ENCODE data around the gene PEA15.

The PEA15 gene, protein sequence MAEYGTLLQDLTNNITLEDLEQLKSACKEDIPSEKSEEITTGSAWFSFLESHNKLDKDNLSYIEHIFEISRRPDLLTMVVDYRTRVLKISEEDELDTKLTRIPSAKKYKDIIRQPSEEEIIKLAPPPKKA

DNA sequence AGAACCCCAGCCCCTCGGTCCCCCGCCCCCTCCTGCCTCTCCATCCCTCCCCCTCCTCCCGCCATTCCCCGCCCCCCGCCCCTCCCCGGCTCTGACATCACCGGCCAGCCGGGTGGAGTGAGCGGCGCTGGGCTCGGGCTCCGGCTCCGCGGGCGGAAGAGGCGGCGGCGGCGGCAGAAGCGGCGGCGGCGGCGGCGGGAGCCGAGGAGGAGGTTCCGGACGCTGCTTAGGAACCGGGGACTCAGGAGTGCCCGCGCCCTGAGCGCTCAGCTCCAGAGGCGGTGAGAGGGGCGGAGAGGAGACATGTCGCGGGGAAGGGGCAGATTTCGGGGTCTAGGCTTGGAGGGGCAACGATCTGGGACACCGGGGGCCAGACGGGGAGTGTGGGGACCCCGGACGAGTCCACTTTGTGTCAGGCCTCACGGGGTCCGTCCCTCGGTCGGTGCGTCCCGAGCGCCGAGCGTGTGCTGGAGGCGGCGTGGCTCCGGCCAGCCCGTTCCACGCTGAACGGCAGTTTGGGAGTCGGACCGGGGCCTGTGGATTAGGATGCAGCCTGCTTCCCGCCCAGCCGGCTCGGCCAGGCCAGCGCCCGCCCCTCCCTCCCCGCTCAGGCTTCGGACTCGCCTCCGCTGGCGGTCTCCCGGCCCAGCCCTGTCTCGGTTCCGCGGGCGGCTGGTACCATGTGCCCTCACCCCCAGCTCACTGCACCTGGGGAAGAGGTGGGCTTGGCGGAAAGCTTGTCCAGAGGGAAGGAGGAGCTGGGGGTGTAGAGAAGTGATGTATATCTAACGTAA lies at the start of gene PEA15:
PEA15 (plus strand) TSS at position 143 of the 794 bp plus-strand sequence. CDS start 6,161 bp downstream, outside the sequence.
- peak; percentile 73 for DNase-seq (ENCODE audit: low read depth)

DNA sequence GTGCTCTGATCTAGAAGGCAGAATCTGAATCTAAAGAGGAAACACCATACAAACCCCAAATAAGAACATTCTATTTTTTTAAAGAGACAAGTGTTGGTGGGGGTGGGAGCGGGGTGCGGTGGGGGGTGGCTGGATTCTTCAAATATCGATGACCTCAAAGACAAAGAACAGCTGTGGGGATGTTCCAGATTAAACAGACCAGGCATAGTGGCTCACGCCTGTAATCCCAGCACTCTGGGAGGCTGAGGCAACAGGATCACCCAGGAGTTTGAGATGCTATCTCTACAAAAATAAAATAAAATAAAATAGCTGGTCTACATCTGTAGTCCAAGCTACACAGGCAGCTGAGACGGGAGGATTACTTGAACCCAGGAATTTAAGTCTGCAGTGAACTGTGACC lies 48.8 kb upstream of the PEA15 start:
- DNase-seq (ENCODE audit: low read depth): no peak

DNA sequence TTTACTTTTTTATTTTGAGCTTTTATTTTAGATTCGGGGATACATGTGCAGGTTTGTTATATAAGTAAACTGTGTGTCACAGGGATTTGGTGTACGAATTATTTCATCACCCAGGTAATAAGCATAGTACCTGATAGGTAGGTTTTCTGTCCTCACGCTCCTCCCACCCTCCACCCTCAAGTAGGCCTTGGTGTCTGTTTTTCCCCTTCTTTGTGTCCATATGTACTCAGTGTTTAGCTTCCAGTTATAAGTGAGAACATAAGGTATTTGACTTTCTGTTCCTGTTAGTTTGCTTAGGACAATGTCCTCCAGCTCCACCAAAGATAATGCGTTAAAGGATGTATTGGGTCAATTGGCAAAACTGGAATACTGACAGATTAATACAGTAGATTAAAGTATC lies 48.0 kb upstream of the PEA15 start:
- DNase-seq (ENCODE audit: low read depth): no peak

DNA sequence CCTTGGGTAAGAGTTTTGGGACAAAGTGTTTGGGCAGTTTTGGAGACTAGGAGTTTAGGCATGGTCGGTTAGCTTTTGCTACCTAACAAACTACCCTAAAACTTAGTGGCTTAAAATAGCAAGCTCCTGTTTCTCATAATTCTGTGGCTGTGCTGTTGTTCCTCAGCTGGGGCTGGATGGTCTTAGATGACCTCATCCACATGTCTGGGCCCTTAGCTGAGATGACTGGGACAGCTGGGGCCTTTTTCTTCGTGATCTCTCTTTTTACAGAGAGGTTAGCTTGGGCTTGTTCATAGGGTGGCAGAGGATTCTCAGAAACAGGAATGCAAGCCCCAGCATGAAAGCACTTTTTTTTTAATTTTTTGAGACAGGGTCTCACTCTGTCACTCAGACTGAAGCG lies 47.2 kb upstream of the PEA15 start:
- no peak for DNase-seq (ENCODE audit: low read depth)

DNA sequence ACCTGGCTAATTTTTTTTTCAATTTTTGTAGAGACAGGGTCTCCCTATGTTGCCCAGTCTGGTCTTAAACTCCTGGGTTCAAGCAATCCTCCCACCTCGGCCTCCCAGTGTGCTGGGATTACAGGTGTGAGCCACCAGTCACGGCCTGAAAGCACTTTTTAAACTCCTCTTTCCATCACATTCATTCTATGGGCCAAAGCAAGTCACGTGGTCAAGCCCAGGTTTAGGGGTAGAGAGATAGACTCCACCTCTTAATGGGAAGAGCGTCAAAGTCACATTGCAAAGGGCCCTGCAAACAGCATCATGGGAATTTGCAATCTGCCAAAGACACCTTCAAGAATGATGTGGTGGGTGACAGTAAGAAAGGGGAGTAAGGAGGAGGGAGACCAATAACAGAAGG lies 46.6 kb upstream of the PEA15 start:
- DNase-seq (ENCODE audit: low read depth): no peak

DNA sequence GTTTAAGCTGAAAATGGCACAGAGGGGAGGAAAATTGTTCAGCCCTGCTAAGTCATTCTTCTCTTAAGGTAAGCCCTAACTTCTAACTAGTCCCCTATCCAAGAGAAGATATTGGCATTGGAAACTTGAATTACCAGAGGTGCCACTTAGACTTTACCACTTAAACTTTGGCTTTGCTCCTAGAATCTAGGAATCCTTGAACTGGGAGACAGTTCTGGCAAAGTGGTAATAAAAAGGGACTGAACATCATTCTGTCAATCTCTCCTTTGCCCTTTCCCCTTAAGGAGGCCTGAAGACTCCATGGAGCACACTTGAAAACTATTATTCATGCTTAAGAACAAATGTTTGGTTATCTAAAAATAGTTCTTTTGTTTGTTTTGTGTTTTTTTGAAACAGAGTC lies 45.3 kb upstream of the PEA15 start:
- no peak for DNase-seq (ENCODE audit: low read depth)

DNA sequence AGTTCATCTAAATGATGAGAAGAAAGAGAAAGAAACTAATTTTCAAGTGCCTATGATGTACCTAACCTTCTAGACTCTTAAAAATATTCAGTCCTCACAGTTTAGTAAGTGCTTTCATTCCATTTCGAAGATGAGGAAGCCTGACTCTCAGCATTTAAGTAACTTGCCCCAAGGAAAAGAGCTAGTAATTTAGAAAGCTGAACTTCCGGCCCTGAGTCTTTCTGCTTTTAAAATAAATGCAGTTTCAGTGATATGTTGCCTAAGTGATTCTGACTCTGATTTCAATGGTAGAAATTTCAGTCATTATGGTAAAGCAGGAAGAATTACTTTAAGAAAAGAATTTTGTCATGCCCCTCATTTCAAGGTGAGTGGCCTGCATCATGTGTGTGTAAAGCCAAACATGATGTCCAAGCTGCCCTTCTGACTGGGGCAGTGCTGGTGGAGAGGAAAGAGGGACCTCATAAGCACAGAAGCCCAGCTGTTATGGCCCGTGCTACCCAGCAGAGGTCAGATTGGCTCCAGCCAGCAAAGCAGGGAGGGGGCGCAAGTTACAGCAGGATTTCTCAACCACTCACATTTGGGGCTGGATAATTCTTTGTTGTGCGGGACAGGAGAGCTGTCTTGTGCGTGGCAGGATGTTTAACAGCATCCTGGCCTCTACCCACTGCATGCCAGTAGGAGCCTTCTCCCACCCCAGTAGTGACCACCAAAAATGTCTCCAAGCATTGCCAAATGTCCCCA lies 43.0 kb upstream of the PEA15 start:
- no peak for DNase-seq (ENCODE audit: low read depth)

DNA sequence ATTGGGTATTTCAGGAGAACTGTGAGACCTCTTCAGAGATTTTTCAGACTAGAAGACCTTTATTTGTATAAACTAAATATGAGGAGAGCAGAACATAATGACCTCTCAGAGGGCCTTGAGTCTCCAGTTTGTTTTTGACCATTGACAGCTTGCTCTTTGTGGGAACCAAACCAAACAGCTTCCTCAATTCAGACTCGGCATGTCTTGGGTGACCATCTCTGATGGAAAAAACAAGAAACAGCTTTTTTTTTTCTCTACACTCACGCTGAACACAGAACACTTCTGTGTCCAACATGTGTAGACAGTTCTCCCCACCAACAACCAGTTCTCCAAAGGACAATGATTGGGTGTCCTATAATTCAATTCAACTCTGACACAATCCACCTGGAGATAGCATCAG lies 42.3 kb upstream of the PEA15 start:
- no peak for DNase-seq (ENCODE audit: low read depth)

DNA sequence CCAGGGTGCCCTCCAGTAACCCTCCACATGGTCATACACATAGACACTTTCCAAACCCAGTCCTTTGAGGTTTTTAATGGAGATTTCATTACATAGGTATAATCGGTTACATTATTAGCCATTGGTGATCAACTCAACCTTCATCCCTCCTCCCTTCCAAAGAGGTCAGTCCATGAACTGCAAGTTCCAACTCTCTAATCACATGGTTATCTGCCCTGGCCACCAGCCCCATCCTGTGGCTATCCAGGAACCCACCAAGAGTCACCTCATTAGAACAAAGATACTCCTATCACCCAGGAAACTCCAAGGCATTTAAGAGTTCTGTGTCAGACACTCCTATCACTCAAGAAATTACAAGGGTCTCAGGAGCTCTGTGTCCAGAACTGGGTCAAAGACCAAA lies 41.6 kb upstream of the PEA15 start:
- DNase-seq (ENCODE audit: low read depth): no peak

DNA sequence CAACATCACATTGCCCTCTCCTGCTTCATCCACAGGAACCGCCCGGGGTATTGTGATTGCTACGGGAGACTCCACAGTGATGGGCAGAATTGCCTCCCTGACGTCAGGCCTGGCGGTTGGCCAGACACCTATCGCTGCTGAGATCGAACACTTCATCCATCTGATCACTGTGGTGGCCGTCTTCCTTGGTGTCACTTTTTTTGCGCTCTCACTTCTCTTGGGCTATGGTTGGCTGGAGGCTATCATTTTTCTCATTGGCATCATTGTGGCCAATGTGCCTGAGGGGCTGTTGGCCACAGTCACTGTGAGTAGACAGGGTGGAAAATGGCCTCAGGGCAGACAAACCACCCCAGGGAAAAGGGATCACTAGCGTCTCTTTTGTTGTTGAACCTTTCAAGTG lies 41.1 kb upstream of the PEA15 start:
- DNase-seq (ENCODE audit: low read depth): no peak

DNA sequence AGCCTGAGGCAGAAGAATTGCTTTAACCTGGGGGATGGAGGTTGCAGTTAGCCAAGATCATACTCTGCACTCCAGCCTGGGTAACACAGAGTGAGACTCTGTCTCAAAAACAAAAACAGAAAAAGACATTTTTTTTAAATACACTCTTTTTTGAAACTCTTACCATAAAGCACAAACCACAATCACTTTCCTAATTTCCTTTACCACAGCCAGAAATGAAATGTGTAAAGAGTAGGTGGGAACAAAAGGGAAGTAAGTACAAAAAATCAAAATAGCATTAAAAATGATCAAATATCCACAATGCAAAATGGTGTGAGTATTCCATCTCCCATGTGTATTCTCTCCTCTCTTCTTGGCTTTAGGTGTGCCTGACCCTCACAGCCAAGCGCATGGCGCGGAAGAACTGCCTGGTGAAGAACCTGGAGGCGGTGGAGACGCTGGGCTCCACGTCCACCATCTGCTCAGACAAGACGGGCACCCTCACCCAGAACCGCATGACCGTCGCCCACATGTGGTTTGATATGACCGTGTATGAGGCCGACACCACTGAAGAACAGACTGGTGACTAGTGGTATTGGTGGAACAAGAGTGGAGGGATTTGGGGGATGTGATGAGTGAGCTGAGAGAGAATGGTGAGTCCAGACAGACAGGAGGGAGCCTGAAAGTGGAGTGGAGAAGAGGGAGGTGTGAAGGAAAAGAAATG lies 38.9 kb upstream of the PEA15 start:
- DNase-seq (ENCODE audit: low read depth): no peak

DNA sequence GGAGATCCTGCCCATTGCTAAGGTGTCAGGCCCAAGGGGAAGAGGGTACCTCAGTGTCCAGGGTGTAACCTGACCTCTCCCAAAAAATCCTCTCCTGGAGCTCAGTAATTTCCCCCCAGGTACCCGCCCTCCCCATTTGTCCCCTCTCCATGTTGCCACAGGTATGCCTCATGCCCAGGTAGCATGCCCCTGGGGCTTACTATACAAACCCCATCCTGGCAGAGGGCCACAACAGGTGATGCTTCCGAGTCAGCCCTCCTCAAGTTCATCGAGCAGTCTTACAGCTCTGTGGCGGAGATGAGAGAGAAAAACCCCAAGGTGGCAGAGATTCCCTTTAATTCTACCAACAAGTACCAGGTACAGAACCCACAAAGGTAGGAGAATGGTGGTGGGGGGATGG lies 38.1 kb upstream of the PEA15 start:
- DNase-seq (ENCODE audit: low read depth): no peak

DNA sequence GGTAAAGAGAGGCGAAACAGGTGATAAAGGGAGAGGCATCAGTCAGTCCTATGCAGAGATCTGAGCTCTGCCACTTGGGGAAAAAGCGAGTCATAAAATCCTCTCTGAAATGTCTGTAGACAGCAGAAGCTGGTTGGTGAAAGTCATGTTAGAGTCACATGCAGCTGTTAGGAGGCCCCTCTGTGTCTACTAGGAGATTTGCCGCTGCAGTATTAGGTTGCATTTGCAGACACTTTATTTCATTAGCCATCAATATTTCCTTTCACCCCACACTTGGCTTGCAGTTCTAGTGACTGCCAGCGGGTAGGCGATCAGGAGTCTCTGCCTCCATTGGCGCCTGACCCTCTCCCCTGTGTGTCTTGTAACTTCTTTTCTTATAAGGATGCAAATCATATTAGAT lies 37.6 kb upstream of the PEA15 start:
- DNase-seq (ENCODE audit: low read depth): no peak

DNA sequence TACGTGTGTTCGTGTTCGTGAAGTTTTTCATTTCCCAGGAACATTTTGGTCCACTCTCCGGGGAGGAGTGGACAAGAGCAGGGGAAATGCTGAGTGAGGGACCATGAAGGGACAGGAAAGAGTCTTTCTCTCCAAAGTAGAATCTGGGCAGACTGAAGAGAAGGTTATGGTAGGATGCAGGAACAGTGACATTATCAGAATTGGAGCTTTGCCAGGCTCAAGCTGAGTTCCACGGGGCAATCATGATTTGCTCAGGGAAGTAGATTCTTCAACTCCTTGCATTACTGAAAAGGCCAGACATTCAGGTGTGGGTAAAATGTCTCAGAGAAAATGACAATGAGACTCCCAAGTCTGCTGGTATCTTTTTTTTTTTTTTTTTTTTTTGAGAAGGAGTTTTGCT lies 37.2 kb upstream of the PEA15 start:
- no peak for DNase-seq (ENCODE audit: low read depth)

DNA sequence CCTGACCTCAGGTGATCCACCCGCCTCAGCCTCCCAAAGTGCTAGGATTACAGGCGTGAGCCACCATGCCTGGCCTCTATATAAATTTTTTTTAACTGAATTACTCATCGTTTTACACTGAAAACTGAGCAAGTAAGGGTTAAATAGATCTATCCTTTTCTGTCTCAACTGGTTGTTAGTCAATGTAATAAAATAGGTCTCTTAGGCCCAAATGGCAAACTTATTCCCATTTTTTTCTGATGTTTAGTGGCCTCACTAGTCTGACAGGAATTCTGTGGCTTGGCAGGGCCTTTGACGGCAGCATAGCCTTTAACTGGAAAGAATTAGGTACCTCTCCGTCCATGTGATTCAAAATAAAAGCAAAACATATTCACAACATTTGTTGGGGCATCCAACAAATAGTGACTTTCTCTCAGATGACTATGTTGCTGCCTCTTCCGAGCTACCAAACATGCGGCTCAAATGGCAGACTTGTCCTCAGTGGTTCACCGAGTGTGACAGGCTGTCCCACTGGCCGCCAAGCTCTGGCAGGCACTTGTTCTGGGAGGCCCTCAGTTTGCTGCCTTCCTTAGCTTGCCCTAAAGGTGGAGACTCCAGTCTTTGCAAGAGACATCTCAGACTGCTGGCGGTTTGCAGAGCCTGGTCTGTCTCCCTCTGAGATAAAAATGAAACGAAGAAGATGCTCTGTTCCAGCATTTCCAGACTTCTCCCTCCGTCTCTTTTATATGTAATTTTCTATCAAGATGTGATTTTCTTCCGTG lies 36.4 kb upstream of the PEA15 start:
- DNase-seq (ENCODE audit: low read depth): no peak

DNA sequence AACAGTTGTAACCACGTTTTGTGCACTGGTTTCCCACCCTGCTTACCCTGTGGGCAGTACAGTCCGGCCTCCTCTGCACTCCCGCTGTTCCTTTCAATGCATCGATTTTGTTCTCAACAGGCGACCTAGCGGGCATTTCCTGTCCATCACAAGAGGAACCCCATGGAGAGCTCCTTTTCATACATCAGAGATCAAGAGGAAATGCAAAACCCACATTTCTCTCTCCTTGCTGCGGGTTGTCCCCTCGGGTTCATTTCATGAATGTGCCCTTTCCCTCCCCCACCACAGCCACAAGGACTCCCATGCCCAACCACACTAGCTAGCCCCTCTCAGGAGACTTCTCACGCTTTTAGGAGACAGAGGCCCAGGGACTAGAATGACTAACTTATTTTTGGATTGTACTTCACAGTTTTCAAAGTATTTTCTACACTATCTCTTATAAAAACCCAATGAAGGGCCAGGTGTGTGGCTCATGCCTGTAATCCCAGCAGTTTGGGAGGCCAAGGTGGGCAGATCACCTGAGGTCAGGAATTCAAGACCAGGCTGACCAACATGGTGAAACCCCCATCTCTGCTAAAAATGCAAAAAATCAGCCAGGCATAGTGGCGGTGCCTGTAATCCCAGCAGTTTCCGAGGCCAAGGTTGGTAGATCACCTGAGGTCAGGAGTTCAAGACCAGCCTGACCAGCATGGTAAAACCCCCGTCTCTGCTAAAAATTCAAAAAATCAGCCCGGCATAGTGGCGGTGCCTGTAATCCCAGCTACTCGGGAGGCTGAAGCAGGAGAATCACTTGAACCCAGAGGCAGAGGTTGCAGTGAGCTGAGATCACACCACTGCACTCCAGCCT lies 35.4 kb upstream of the PEA15 start:
- peak; percentile 21 for DNase-seq (ENCODE audit: low read depth)

DNA sequence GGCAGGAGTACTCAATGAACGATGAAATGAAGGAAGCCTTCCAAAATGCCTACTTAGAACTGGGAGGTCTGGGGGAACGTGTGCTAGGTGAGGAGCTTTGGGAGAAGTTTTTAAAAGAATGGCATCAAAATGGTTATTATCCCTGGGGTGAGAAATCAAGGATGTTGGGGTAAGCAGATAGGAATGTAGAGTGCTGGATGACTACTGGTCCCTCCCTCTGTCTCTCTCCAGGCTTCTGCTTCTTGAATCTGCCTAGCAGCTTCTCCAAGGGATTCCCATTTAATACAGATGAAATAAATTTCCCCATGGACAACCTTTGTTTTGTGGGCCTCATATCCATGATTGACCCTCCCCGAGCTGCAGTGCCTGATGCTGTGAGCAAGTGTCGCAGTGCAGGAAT lies 33.8 kb upstream of the PEA15 start:
- DNase-seq (ENCODE audit: low read depth): no peak

DNA sequence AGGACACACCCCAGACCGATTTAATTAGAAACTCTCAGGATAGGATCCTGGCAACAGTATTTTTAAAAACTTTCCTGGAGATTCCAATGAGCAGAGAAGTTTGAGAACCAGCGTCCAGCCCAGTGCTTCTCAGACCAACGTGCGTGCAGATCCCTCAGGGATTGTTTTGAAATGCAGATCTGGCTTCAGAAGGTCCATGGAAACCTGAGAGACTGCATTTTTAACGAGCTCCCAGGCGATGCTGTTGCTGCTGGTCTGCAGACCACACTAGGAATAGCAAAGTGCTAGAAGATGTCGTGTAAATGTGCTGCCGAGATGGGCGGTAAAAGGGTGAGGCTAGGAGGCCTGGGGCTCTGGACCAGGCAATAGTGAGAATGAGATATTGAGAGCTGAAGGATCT lies 33.2 kb upstream of the PEA15 start:
- DNase-seq (ENCODE audit: low read depth): no peak

DNA sequence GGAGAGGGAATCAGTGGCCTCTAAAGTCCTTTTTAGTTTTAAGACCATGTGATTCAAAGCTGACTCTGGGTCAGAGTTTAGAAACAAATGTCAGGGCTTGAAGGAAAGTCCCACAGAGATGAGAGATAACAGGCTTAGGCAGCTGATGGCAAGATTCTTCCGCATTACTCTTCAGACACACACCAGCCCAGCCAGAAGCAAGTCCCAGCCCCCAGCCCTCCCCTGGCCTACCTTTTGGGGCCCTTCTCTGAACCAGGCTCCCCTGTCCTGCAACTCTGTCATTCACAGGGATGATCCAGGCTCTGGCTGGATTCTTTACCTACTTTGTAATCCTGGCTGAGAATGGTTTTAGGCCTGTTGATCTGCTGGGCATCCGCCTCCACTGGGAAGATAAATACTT lies 28.0 kb upstream of the PEA15 start:
- DNase-seq (ENCODE audit: low read depth): no peak

DNA sequence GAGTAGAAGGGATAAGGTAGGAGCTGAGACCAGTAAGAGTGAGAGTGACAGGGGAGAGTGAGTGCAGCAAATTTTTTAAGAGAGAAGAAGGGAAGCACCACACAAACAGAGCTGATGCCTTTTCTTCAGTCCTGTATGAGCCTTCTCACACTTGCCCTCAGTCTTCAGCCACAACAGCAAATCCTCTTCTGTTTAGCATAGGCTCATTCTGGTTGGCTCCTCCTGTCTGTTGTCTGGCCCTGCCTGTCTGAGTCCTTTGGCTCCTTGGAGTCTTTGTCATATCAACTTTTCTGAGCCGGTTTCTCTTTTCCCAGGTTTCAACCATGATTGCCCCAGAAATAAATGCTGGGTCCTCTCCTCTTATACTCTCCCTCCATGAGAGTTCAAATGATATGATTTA lies 27.5 kb upstream of the PEA15 start:
- no peak for DNase-seq (ENCODE audit: low read depth)

DNA sequence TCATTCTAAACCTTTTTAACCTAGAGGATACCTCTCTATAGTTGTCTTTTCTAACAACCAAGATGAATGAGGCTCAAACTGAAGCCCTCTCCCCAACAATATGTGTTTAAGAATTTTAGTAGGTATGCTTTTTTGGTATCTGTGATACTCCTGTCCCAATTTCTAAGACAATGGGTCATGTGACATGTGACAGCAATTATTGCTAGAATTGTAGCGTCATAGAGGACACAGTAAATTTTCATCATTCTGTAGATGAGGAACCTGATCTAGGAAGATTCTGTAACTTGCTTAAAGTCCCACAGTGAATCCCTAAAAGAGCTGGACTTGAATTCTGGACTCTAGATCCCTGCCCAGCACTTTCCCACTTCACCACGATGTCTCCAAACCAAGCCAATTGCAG lies 26.5 kb upstream of the PEA15 start:
- DNase-seq (ENCODE audit: low read depth): no peak

All from activated T-cell treated with anti-CD3 and anti-CD28 coated beads for 48 hours (primary cell).